Placental pericyte (primary cell): ENCODE measurements around the gene IFITM5. TPM values are rescaled to one million over a fixed set of nuclear protein-coding genes. Genes with fewer than 3 reads are reported as not detected.

Source experiments
- small RNA-seq: library from RNA; depleted of rRNA; stranded (forward); fragments of <200 nt; gene quantifications from one replicate; pipeline ENCODE3, GENCODE V24; 2012; ENCODE audit warnings: low replicate concordance
- total RNA-seq: library from RNA; depleted of rRNA; stranded (reverse); fragments of >200 nt; gene quantifications from 2 replicates; pipeline ENCODE4 v1.2.3, GENCODE V29; 2012

The IFITM5 gene
- not detected in 2 replicates for total RNA-seq

GRCh38 chr11:299081-299891 lies at the start of gene IFITM5:
TSS of gene IFITM5 (minus strand) at chr11:299526. CDS start at chr11:299490, 36 bp downstream.

GRCh38 chr11:313787-314553 lies 14.6 kb upstream of the IFITM5 start, which contains the start of gene IFITM1:
TSS of gene IFITM1 (plus strand) at chr11:314040. CDS start at chr11:314171, 131 bp downstream.

DNA sequence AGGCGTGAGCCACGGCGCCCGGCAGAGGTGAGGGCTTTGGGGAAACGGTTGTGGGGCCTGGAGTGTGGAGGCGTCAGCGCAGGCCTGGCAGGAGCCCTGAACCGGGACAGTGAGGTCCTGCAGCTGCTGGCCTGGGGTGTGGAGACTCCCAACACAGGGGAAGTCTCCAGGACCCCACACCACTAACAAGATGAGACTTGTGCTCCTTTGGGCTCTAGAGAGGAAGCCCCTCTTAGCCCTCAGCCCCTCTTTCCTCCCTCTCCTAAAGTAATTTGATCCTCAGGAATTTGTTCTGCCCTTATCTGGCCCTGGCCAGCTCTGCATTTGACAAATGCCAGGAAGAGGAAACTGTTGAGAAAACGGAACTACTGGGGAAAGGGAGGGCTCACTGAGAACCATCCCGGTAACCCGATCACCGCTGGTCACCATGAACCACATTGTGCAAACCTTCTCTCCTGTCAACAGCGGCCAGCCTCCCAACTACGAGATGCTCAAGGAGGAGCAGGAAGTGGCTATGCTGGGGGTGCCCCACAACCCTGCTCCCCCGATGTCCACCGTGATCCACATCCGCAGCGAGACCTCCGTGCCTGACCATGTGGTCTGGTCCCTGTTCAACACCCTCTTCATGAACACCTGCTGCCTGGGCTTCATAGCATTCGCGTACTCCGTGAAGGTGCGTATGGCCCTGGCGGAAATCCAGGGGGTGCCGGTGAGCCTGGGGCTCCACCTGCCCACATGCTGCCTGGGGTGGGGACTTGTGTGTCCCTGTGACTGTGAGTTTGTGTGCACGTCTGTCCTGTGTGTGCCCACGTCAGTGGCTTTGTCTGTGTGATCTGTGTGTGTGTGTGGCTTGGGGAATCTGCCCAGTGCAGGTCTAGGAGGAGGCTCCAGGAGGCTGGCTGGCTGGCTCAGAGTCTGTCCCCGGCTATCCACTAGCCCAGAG lies 8.7 kb upstream of the IFITM5 start, which contains the start of gene IFITM2:
Gene IFITM2, plus strand, starts transcription at position 51 of the 943 bp plus-strand sequence. Its CDS starts 377 bp downstream, at position 428.

DNA sequence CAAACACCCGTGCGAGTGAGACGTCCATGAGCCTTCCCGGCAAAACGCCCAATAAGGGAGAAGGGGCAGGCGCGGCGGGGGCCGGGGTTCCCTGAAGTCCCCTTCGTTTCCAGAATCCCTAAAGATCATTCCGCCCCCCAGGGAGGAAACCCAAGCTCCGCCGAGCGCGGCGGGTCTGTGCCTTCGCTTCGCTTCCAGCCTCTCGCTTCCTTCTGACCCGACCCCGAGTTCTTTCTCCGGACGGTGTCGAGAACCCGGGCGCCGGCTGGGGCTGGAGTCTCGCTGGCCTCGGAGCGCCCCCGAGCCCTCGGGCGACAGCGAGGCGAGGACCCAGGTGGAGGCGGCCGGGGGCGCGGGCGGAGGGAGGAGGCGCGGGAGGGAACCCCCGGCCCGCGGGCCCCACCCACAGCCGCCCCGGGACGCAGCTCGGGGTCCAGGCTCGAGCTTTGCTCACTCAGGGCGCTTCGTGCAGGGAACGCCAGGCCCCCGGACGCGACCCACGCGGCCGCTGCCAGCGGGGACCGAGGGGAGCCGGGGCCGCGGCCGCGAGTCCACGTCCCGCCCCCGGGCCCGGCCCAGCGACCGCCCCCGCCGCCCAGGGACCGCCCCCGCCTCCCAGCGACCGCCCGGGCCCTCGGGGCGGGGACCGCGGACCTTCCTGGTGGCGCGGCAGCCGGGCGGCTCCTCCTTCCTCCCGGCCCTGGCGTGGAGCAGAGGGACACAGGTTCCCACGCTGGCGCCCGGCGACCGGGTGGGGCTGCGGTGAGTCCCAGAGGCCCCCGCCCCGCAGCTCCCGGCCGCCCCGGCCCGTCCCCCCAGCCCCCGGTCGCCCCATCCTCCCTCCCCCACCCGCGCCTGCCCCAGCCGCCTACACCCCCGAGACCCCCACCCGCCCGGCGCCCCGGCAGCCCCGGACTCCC lies 10.6 kb downstream of the IFITM5 start, which contains the start of gene PGGHG:
Gene PGGHG, plus strand, starts transcription at position 649 of the 920 bp plus-strand sequence. CDS start 691 bp downstream, outside the sequence.

DNA sequence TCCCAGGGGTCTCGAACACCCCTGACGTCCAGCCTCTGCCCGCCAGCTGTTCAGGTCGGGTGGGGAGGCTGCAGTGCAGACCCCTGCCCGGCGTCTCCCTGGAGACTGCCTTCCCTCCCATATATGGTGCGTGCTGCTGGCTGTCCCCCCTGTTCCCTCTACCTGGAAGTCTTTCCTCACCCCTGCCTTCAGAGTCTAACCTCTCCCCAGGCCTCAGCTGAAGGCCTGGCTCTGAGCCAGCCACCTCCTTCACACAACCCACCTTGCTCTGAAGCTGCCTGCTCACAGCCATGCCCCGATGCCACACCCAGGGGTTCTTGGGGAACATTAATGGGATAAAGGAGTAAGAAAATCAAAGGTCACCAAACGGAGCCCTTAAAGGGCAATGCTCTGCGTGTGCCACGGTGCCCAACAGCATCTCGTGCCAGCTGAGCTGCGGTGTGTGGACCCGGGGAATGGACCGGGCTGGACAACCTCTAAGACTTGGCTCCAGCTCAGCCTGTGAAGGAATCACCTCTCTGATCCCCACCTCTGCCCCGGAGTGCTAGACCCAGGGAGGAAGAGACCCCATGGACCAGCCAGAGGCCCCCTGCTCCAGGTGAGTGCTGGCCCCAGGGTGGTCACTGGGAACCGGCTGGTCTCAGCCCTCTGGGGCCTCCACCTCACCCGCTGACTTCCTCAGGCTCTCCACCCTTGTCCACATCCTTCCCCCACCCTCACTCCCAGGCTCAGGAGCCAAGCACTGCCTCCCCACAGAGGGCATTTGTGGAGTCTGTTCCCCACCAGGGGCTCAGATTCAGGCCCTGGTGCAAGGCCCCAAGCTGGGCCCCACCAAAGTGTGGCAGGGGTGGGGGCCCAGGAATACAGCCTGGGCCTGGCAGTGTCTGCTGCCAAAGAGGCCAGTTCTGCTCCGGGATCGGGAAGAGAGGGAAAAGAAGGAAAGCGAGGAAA lies 21.1 kb downstream of the IFITM5 start, which contains the start of gene NLRP6:
Gene NLRP6, plus strand, starts transcription at position 407 of the 951 bp plus-strand sequence. Its CDS starts 163 bp downstream, at position 570.

Small RNA genes lying within 50 kb of the gene (small RNA-seq; reads per million reads assigned to genes)
- not detected for gene AC136475.6

Other genes starting within 250 kb of the IFITM5 start
- not detected in 2 replicates for gene SCGB1C1, start 106.4 kb downstream of the IFITM5 start, total RNA-seq
- 30.8 and 33.7 TPM in 2 replicates for gene BET1L, start 92.1 kb downstream of the IFITM5 start, total RNA-seq
- gene RIC8A, start 91.8 kb downstream of the IFITM5 start, total RNA-seq: 166 and 246 TPM in 2 replicates
- 6.9 and 9.4 TPM in 2 replicates for gene SIRT3, start 63.2 kb downstream of the IFITM5 start, total RNA-seq
- gene PSMD13, start 62.5 kb downstream of the IFITM5 start, total RNA-seq: 123 and 195 TPM in 2 replicates
- gene NLRP6, start 21.1 kb downstream of the IFITM5 start, total RNA-seq: not detected in 2 replicates
- 6.3 and 7.3 TPM in 2 replicates for gene PGGHG, start 10.4 kb downstream of the IFITM5 start, total RNA-seq
- 19.6 and 56.2 TPM in 2 replicates for gene IFITM2, start 8.3 kb upstream of the IFITM5 start, total RNA-seq
- 25.3 and 136 TPM in 2 replicates for gene IFITM1, start 14.5 kb upstream of the IFITM5 start, total RNA-seq
- gene IFITM3, start 21.3 kb upstream of the IFITM5 start, total RNA-seq: 45.5 and 328 TPM in 2 replicates
- 1.1 TPM in 2 replicates for gene B4GALNT4, start 70.0 kb upstream of the IFITM5 start, total RNA-seq
- gene PKP3, start 94.7 kb upstream of the IFITM5 start, total RNA-seq: 0.66 and 1.3 TPM in 2 replicates
- gene SIGIRR, start 115.5 kb upstream of the IFITM5 start, total RNA-seq: 18.2 and 21.9 TPM in 2 replicates
- gene ANO9, start 142.5 kb upstream of the IFITM5 start, total RNA-seq: not detected in 2 replicates
- 58.3 and 80.3 TPM in 2 replicates for gene PTDSS2, start 150.8 kb upstream of the IFITM5 start, total RNA-seq
- 317 and 486 TPM in 2 replicates for gene RNH1, start 207.7 kb upstream of the IFITM5 start, total RNA-seq
- 44.6 and 46.1 TPM in 2 replicates for gene HRAS, start 236.1 kb upstream of the IFITM5 start, total RNA-seq
- gene LRRC56, start 238.0 kb upstream of the IFITM5 start, total RNA-seq: 1.6 and 2.8 TPM in 2 replicates